AG04449 (cell line): ENCODE data around the gene SCGB3A1.

Source experiments
- CTCF ChIA-PET: fragments of 350-600 bp; formaldehyde crosslinking; extraction: SDS; loops from one replicate; lab custom pipeline; 2021; ENCODE audit warnings: antibody characterized with exemption; lab: Yijun Ruan, JAX
- POLR2A ChIA-PET: fragments of 400-600, 350-600 bp; formaldehyde crosslinking; extraction: SDS; loops from one replicate; lab custom pipeline; 2020; ENCODE audit warnings: antibody characterized with exemption, inconsistent platforms; lab: Yijun Ruan, JAX
- DNase-seq: peaks from one replicate; pipeline ENCODE4 v3.0.0-alpha.2; 2010; ENCODE audit warnings: low read depth, low spot score
- H3K4me3 ChIP-seq: 2 replicates; pipeline ENCODE4 v1.5.1; 2011; ENCODE audit warnings: low read depth, mild to moderate bottlenecking, control low read depth, low read length
- TF ChIP-seq, protein P1 (sequence below): IDR thresholded peaks from one replicate; pipeline ENCODE4 v1.5.1; 2011; ENCODE audit warnings: mild to moderate bottlenecking, moderate library complexity, low read length, control low read depth, inconsistent platforms; ENCODE audit not compliant: insufficient read depth; ENCODE audit errors: missing control alignments

SCGB3A1 gene

DNA sequence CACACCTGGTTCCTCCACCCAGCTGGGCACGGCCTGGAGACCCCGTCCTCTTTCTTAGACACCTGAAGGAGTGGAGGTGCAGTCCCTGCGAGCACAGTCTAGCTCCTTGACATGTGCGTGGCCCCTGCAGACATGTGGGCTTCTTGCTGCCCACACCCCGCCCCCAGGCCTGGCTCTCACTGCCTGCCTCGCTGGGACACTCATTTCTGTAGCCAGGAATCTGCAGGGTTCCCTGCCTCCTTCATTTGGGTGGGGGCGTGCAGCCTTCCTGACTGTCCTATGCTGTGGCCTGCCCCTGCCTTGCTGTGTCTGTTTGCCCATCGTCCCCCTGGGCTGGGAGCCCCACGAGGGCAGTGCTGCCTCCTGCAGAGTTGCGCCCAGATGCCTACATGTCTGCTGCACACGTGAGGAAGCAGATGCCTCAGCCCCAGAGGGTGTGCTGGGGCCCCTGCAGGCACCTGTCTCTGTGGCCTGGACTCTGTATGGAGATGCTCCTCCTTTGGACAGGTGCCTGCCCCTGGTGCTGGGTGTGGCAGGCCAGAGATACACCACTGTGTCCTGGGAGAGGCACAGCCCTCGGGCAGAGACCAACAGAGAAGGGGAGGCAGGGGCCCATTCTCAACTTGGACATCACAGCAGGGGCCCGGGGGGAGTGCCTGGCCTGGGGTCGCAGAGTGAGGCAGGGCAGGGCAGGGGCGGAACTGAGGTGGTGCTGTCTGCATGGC lies 35.5 kb upstream of the SCGB3A1 start:
- CTCF ChIA-PET: interaction anchor here (1.1 kb wide), 1 partner anchor 21 kb away, joined by 3 read pairs; no protein-coding TSS in a partner anchor
- TF ChIP-seq, protein P1, sequence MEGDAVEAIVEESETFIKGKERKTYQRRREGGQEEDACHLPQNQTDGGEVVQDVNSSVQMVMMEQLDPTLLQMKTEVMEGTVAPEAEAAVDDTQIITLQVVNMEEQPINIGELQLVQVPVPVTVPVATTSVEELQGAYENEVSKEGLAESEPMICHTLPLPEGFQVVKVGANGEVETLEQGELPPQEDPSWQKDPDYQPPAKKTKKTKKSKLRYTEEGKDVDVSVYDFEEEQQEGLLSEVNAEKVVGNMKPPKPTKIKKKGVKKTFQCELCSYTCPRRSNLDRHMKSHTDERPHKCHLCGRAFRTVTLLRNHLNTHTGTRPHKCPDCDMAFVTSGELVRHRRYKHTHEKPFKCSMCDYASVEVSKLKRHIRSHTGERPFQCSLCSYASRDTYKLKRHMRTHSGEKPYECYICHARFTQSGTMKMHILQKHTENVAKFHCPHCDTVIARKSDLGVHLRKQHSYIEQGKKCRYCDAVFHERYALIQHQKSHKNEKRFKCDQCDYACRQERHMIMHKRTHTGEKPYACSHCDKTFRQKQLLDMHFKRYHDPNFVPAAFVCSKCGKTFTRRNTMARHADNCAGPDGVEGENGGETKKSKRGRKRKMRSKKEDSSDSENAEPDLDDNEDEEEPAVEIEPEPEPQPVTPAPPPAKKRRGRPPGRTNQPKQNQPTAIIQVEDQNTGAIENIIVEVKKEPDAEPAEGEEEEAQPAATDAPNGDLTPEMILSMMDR: no peak
- no peak for DNase-seq
- POLR2A ChIA-PET: no interaction called here
- H3K4me3 ChIP-seq: no peak overlapping the region

GRCh38 chr5:180625791-180626660 lies 34.7 kb upstream of the SCGB3A1 start:
- TF ChIP-seq, protein P1: no peak
- CTCF ChIA-PET: interaction anchor here (1.1 kb wide), 1 partner anchor 20 kb away, joined by 3 read pairs; no protein-coding TSS in a partner anchor
- POLR2A ChIA-PET: no interaction called here
- DNase-seq: no peak
- H3K4me3 ChIP-seq: no peak overlapping the region

- DNase-seq: no peak
- TF ChIP-seq, protein P1: no peak
- no peak overlapping the region for H3K4me3 ChIP-seq
- CTCF ChIA-PET: no interaction called here
- POLR2A ChIA-PET: interaction anchor here (0.7 kb wide), 1 partner anchor 12 kb away, joined by 3 read pairs; no protein-coding TSS in a partner anchor
These were observed 34.0 kb upstream of the SCGB3A1 start for GRCh38 chr5:180625125-180625790.

DNA sequence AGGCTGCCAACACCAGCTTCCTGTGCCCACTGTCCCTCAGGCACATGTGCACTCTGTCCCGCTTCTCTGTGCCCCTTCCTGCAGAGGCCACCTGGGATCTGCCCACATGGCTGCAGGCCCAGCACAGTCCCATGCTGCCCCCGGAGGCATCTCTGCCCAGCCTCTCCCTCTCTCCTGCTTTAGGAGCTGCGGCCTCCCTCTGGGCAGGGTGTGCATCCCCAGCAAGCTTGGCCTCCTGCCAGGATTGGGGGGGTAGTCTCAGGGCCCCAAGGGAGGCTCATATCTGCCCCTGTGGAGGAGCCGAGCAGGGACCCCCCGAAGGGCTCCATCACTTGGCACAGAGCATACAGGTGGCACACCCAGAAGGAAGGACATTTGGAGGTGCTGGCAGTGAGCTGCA lies 33.3 kb upstream of the SCGB3A1 start:
- TF ChIP-seq, protein P1: no peak
- no peak for DNase-seq
- CTCF ChIA-PET: no interaction called here
- H3K4me3 ChIP-seq: no peak overlapping the region
- POLR2A ChIA-PET: interaction anchor here (0.7 kb wide), 1 partner anchor 11 kb away, joined by 3 read pairs; no protein-coding TSS in a partner anchor

DNA sequence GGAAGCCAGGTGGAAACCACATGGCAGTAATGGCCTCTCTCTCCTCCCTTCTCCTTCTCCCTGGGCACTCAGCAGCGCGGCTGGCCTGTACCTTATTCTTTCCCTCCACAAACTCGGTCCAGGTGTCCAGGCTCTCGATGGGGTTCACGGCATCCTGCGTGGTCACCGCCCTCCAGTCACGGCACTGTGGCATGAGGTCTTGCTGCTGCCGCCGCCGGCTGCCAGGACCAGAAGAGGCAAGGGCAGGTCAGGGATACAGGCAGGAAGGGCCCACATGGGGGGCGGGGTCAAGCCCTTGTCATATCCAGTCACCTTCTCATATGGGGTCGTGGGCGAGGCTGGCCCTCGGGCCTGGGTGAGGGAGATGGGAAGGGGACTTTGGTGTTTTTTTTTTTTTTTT lies 32.5 kb upstream of the SCGB3A1 start:
- ChIA-PET CTCF (no interaction called here), POLR2A (no interaction called here)
- no peak for DNase-seq
- H3K4me3 ChIP-seq: no peak overlapping the region
- TF ChIP-seq, protein P1: no peak
